Activated naive CD4-positive, alpha-beta T cell treated with anti-CD3 and anti-CD28 coated beads, Interleukin-2, amount 50 U/mL, for 24 hours (primary cell): ENCODE results near the gene IPO4.

Experiments
- H3K27ac Mint-ChIP-seq: one replicate; pipeline ENCODE4 v1.8.0; 2021; ENCODE audit warnings: mild to moderate bottlenecking, mixed read lengths
- H3K27me3 Mint-ChIP-seq: one replicate; pipeline ENCODE4 v1.8.0; 2021; ENCODE audit warnings: mixed read lengths
- H3K36me3 Mint-ChIP-seq: one replicate; pipeline ENCODE4 v1.8.0; 2021; ENCODE audit warnings: mixed read lengths
- H3K4me1 Mint-ChIP-seq: one replicate; pipeline ENCODE4 v1.8.0; 2021; ENCODE audit warnings: mixed read lengths
- H3K4me3 Mint-ChIP-seq: one replicate; pipeline ENCODE4 v1.8.0; 2021; ENCODE audit warnings: mild to moderate bottlenecking, mixed read lengths
- H3K9me3 Mint-ChIP-seq: one replicate; pipeline ENCODE4 v1.8.0; 2021; ENCODE audit warnings: mixed read lengths

The IPO4 gene

GRCh38 chr14:24186831-24187538 is 1.6 kb downstream of the IPO4 start:
- Mint-ChIP-seq H3K27ac (no peak overlapping the region), H3K27me3 (no peaks in the 10 kb centered on the region)

GRCh38 chr14:24185741-24186140 is 2.9 kb downstream of the IPO4 start:
- no peaks in the 10 kb centered on the region for H3K9me3 Mint-ChIP-seq
- no peak overlapping the region for H3K27ac Mint-ChIP-seq
- peaks cover 36% of the 10 kb centered on the region for H3K4me1 Mint-ChIP-seq
- H3K36me3 Mint-ChIP-seq = peaks cover 7% of the 10 kb centered on the region
- H3K27me3 Mint-ChIP-seq = no peaks in the 10 kb centered on the region
- no peak overlapping the region for H3K4me3 Mint-ChIP-seq

More at GRCh38 chr14:24186831-24187538, 1.6 kb downstream of the IPO4 start:
- Mint-ChIP-seq H3K9me3 (no peaks in the 10 kb centered on the region), H3K36me3 (peaks cover 4% of the 10 kb centered on the region), H3K4me1 (peaks cover 44% of the 10 kb centered on the region), H3K4me3 (peak overlapping the region; percentile 92)

- H3K36me3 Mint-ChIP-seq = peaks cover 7% of the 10 kb centered on the region
- H3K4me3 Mint-ChIP-seq = no peak overlapping the region
- no peaks in the 10 kb centered on the region for H3K9me3 Mint-ChIP-seq
- H3K27ac Mint-ChIP-seq = peak overlapping the region; percentile 12
- H3K27me3 Mint-ChIP-seq = no peaks in the 10 kb centered on the region
- peaks cover 34% of the 10 kb centered on the region for H3K4me1 Mint-ChIP-seq
These were observed 3.6 kb downstream of the IPO4 start for GRCh38 chr14:24185026-24185425.

- Mint-ChIP-seq H3K4me3 (no peak overlapping the region), H3K9me3 (no peaks in the 10 kb centered on the region), H3K27ac (no peak overlapping the region), H3K27me3 (no peaks in the 10 kb centered on the region), H3K36me3 (peaks cover 7% of the 10 kb centered on the region), H3K4me1 (peaks cover 29% of the 10 kb centered on the region)
These were observed 4.3 kb downstream of the IPO4 start for GRCh38 chr14:24184104-24184970.

GRCh38 chr14:24183014-24183481 is 5.6 kb downstream of the IPO4 start:
- H3K36me3 Mint-ChIP-seq = peaks cover 7% of the 10 kb centered on the region
- H3K9me3 Mint-ChIP-seq = no peaks in the 10 kb centered on the region
- no peak overlapping the region for H3K4me3 Mint-ChIP-seq
- peaks cover 20% of the 10 kb centered on the region for H3K4me1 Mint-ChIP-seq
- no peak overlapping the region for H3K27ac Mint-ChIP-seq
- no peaks in the 10 kb centered on the region for H3K27me3 Mint-ChIP-seq

GRCh38 chr14:24182110-24182882 is 6.3 kb downstream of the IPO4 start:
- H3K9me3 Mint-ChIP-seq = no peaks in the 10 kb centered on the region
- peaks cover 4% of the 10 kb centered on the region for H3K36me3 Mint-ChIP-seq
- peak overlapping the region; percentile 83 for H3K27ac Mint-ChIP-seq
- H3K4me1 Mint-ChIP-seq = peaks cover 12% of the 10 kb centered on the region
- H3K4me3 Mint-ChIP-seq = no peak overlapping the region
- no peaks in the 10 kb centered on the region for H3K27me3 Mint-ChIP-seq

GRCh38 chr14:24181371-24182077 is 7.1 kb downstream of the IPO4 start:
- Mint-ChIP-seq H3K36me3 (peaks cover 4% of the 10 kb centered on the region), H3K27ac (peak overlapping the region; percentile 32), H3K4me3 (no peak overlapping the region), H3K27me3 (no peaks in the 10 kb centered on the region), H3K9me3 (no peaks in the 10 kb centered on the region), H3K4me1 (peaks cover 8% of the 10 kb centered on the region)

- Mint-ChIP-seq H3K4me3 (no peak overlapping the region), H3K9me3 (no peaks in the 10 kb centered on the region), H3K27me3 (no peaks in the 10 kb centered on the region), H3K4me1 (peaks cover 5% of the 10 kb centered on the region), H3K36me3 (peaks cover 4% of the 10 kb centered on the region), H3K27ac (peak overlapping the region; percentile 46)
These were observed 8.4 kb downstream of the IPO4 start for GRCh38 chr14:24179961-24180796.

GRCh38 chr14:24179294-24179960 is 9.2 kb downstream of the IPO4 start:
- Mint-ChIP-seq H3K27me3 (no peaks in the 10 kb centered on the region), H3K9me3 (no peaks in the 10 kb centered on the region), H3K27ac (no peak overlapping the region), H3K36me3 (peaks cover 4% of the 10 kb centered on the region), H3K4me3 (no peak overlapping the region), H3K4me1 (peaks cover 5% of the 10 kb centered on the region)

- Mint-ChIP-seq H3K4me1 (peaks cover 5% of the 10 kb centered on the region), H3K36me3 (peaks cover 4% of the 10 kb centered on the region), H3K27ac (no peak overlapping the region), H3K27me3 (no peaks in the 10 kb centered on the region), H3K9me3 (no peaks in the 10 kb centered on the region), H3K4me3 (no peak overlapping the region)
These were observed 10.0 kb downstream of the IPO4 start for GRCh38 chr14:24178399-24179178.

- H3K27me3 Mint-ChIP-seq = no peaks in the 10 kb centered on the region
- H3K9me3 Mint-ChIP-seq = no peaks in the 10 kb centered on the region
- H3K4me1 Mint-ChIP-seq = peaks cover 7% of the 10 kb centered on the region
- H3K36me3 Mint-ChIP-seq = peaks cover 4% of the 10 kb centered on the region
- no peak overlapping the region for H3K4me3 Mint-ChIP-seq
- H3K27ac Mint-ChIP-seq = no peak overlapping the region
These were observed 10.7 kb downstream of the IPO4 start for GRCh38 chr14:24177891-24178290.

- Mint-ChIP-seq H3K4me1 (peaks cover 6% of the 10 kb centered on the region), H3K4me3 (no peak overlapping the region), H3K27ac (no peak overlapping the region), H3K36me3 (peaks cover 2% of the 10 kb centered on the region), H3K9me3 (no peaks in the 10 kb centered on the region), H3K27me3 (no peaks in the 10 kb centered on the region)
These were observed 11.4 kb downstream of the IPO4 start for GRCh38 chr14:24177041-24177825.

GRCh38 chr14:24176599-24176998 is 12.0 kb downstream of the IPO4 start:
- H3K9me3 Mint-ChIP-seq = no peaks in the 10 kb centered on the region
- peaks cover 2% of the 10 kb centered on the region for H3K36me3 Mint-ChIP-seq
- no peak overlapping the region for H3K4me3 Mint-ChIP-seq
- peaks cover 10% of the 10 kb centered on the region for H3K4me1 Mint-ChIP-seq
- no peak overlapping the region for H3K27ac Mint-ChIP-seq
- H3K27me3 Mint-ChIP-seq = no peaks in the 10 kb centered on the region
